VCaP (cell line): ENCODE measurements around the gene HYAL3.

Experiments
- H3K27ac ChIP-seq: fragments of 450-650 bp; 2 replicates; pipeline ENCODE4 v1.5.1; 2017
- TF ChIP-seq, protein P1 (sequence below): fragments of 450-650 bp; conservative IDR thresholded peaks from 2 replicates; pipeline ENCODE4 v1.5.1; 2017; ENCODE audit warnings: mild to moderate bottlenecking, moderate library complexity

Gene HYAL3, protein sequence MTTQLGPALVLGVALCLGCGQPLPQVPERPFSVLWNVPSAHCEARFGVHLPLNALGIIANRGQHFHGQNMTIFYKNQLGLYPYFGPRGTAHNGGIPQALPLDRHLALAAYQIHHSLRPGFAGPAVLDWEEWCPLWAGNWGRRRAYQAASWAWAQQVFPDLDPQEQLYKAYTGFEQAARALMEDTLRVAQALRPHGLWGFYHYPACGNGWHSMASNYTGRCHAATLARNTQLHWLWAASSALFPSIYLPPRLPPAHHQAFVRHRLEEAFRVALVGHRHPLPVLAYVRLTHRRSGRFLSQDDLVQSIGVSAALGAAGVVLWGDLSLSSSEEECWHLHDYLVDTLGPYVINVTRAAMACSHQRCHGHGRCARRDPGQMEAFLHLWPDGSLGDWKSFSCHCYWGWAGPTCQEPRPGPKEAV

DNA sequence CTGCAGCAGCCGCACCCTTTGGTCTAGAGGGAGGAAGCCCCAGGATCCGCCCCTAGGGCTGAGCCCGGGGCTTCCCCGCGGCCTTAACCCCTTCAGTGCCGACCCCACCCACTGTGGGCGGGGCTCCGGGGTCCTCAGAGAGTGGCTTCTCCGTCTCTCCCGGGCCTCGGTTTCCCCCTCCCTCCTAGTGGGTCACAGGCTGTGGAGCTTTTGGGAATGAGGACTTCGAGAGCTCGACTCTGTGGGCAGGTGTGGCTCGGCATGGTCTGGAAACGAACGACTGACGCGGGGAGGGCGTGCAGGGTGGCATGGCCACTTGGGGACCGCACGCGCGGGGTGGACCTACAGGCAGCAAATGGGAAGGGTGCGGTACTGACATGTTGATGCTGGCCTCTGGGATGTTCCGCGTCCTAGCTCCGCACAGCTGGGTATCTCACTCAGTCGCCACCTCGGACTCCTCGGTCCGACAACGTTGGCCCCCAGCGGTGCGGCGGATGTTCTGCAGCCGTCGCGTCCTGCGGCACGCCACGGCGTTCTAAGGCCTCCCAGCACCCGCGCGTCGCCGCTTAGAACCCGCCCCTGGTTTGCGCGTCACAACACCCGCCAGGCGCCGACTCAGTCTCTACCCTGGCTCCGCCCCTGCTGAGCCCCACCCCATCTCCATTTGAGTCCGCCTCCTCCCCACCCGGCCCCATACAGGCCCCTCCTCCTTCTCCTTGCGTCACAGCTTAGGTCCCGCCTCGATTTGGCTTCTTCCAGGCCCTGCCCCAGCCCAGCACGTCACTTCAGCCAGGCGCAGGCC lies at the start of gene HYAL3, which contains the start of gene NAA80:
Gene HYAL3 (minus strand): TSS at position 570 of the 802 bp plus-strand sequence. CDS start 3,803 bp downstream, outside the sequence.
Gene NAA80 (minus strand): TSS at position 570 of the 802 bp plus-strand sequence. CDS start 1,942 bp downstream, outside the sequence.
- TF ChIP-seq, protein P1, sequence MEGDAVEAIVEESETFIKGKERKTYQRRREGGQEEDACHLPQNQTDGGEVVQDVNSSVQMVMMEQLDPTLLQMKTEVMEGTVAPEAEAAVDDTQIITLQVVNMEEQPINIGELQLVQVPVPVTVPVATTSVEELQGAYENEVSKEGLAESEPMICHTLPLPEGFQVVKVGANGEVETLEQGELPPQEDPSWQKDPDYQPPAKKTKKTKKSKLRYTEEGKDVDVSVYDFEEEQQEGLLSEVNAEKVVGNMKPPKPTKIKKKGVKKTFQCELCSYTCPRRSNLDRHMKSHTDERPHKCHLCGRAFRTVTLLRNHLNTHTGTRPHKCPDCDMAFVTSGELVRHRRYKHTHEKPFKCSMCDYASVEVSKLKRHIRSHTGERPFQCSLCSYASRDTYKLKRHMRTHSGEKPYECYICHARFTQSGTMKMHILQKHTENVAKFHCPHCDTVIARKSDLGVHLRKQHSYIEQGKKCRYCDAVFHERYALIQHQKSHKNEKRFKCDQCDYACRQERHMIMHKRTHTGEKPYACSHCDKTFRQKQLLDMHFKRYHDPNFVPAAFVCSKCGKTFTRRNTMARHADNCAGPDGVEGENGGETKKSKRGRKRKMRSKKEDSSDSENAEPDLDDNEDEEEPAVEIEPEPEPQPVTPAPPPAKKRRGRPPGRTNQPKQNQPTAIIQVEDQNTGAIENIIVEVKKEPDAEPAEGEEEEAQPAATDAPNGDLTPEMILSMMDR = peak; percentile 55
- H3K27ac ChIP-seq = peak within 1 kb of the TSS; percentile 90

DNA sequence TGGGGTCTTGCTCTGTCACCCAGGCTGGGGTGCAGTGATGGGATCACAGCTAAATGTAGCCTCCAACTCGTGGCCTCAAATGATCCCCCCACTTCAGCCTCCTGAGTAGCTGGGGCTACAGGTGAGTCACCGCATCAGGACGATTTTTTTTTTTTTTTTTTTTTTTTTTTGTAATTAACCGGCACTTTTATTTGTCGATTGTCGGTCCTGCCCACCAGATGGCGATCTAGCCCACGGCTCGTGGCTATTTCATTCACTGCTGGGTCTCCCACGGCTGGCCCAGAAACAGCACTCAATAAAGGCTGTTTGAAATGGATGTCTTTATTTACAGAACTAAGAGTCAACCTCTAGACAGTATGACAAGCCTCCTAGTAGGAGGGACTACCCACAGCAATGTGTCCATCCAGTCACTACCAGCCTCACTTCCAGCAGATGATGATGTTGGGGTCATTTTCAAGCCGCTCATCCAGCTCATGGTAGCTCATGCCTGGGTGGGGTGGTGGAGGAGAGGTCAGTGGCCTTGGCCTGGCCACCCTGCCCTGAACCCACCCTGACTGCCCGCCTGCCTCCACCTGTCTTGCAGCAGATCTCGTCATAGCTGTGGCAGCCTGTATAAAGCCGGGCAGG lies 48.1 kb upstream of the HYAL3 start:
- TF ChIP-seq, protein P1 = peak; percentile 89
- H3K27ac ChIP-seq = peak overlapping the region; percentile 91

DNA sequence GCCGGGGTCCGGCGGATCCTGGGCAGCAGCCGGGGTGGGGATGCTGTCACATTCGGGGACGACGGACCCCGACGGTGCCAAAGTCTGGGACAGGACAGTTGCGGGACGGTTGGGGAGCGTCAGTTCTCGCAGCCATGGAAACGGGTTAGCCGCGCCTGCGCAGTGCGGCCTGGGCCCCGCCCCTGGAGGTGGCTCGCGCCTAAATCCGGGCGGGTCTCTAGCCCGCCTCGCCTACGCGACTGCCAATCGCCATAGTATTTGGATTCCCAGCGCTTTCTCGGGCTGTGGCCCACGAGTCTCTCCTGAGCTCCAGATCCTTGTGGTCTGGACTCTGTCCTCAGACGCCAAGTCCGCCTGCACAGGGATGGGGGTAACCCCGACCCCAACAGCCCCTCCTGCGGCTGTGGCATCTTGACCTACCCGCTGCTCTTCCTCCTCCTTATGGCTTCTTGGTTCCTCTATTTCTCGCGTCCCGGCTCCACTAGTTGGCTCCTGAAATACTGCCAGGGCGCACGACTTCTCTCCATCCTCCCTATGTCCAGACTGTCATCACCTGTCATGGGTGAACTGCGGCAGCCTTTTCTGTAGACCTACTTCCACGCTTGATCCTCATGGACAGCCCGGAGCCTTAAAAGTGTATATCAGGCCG lies 46.5 kb upstream of the HYAL3 start, which contains the start of gene ZMYND10:
Gene ZMYND10 (minus strand): TSS at position 147 of the 649 bp plus-strand sequence. CDS start 153 bp downstream, outside the sequence.
- H3K27ac ChIP-seq = peak within 1 kb of the TSS; percentile 58
- TF ChIP-seq, protein P1 = no peak

DNA sequence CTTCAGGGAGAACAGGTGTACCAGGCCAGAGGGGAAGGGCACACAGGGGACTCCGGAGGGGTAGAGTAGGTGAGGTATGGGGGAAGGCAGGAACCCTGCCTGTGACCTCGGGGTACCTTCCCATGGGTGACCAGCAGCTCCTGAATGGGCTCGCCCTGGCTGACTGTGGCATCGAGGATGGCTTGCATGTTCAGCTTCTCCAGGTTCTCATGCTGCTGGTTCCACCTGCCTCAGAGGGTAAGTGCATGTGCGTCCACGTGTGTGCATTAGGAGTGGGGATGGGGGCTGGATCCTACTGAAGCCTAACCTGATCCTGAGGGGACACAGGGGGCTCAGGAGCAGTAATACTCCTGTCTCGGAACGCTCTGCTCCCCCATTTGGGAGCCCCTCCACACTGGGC lies 45.8 kb upstream of the HYAL3 start:
- H3K27ac ChIP-seq = peak overlapping the region; percentile 58; the same call in 1 of the 2 replicates
- TF ChIP-seq, protein P1 = no peak

DNA sequence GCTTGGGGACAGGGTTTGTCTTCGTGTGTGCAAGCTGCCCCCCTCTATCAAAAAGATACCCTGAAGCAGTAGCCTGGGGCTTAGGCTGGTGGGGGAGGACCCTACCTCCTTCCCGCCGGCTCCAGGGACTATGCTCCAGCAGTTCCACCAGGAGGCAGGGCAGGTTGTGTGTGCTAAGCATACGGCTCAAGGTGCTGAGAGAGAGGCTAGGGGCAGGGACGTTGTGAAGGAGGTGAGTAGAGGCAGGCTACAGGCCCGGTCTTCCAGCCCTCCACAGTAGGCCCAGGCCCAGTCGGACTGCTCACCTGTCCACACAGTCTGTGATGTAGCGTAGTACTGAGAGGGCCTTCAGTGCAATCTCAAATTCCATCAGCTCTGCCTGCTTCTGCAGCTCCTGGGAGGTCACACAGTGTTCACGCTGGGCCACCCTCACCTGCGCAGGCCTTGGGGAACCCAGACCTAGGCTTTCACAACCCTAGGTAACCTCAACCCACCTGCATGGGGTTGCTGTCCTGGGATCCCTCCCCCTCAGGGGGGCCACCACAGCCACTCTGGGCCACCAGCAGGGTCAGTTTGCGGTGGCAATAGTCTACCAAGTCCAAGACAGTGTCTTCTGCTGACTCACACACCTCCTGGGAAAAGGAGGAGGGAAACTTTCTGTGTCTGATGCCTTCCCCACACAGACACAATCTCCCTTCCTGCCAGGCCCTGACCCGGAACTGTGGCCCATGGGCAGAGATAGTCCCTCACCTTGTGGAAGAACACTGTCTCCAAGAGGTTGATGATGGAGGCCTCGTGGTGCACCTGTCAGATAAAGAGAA lies 43.8 kb upstream of the HYAL3 start:
- TF ChIP-seq, protein P1 = no peak
- H3K27ac ChIP-seq = no peak overlapping the region

DNA sequence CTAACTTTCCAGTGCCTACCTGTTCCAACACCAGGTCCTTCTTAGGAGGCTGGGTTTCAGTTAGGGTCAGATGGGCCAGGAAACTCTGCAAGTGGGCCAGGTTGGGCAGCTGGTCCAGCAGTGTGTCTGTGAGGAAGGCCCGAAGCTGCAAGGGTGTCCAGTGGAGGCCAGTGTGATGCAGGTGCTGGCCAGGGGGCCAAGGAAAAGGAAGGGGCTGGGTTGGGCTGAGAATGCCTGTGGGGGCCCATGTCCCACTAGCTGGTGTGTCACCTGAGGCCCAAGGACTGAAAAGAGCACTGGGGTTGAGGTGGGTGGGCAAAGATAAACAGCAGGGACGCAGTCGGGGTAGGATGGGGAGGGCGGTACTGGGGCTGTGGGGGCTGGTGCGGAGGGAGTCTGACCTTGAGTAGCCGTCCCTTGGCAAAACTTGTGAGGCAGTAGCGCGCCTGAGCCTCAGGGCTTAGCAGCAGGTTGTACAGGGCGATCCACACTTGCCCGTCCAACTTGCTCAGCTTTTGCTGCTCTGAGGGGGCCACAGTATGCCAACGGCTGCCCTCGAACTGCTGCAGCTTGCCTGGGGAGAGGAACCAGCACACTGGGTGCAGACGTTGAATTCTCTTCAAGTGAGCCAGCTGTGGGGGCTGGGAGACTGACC lies 42.9 kb upstream of the HYAL3 start:
- TF ChIP-seq, protein P1 = no peak
- H3K27ac ChIP-seq = no peak overlapping the region
